ENCODE measurements around the gene RDH16.

- TF ChIP-seq EZH2 (IDR thresholded peaks at IDR 0.05) (no peak), EZH2phosphoT487 (IDR thresholded peaks at IDR 0.05) (no peak)
- TF ChIP-seq, protein P1, sequence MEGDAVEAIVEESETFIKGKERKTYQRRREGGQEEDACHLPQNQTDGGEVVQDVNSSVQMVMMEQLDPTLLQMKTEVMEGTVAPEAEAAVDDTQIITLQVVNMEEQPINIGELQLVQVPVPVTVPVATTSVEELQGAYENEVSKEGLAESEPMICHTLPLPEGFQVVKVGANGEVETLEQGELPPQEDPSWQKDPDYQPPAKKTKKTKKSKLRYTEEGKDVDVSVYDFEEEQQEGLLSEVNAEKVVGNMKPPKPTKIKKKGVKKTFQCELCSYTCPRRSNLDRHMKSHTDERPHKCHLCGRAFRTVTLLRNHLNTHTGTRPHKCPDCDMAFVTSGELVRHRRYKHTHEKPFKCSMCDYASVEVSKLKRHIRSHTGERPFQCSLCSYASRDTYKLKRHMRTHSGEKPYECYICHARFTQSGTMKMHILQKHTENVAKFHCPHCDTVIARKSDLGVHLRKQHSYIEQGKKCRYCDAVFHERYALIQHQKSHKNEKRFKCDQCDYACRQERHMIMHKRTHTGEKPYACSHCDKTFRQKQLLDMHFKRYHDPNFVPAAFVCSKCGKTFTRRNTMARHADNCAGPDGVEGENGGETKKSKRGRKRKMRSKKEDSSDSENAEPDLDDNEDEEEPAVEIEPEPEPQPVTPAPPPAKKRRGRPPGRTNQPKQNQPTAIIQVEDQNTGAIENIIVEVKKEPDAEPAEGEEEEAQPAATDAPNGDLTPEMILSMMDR (IDR thresholded peaks at IDR 0.05), result no peak
Observed at GRCh38 chr12:56916996-56917333, 40.4 kb downstream of the RDH16 start.
